Endothelial cell of umbilical vein (primary cell): ENCODE measurements around the gene IZUMO2.

ENCODE experiments used
- CTCF ChIP-seq, 2 donors: IDR thresholded peaks; 1 replicate in 1 of 2; 2 replicates in 1 of 2; pipeline ENCODE4 v1.5.1; 2011; ENCODE audit warnings: low read length in 2 of 2, mild to moderate bottlenecking in 2 of 2, moderate library complexity in 2 of 2, control low read depth in 1 of 2, inconsistent platforms in 1 of 2, low read depth in 1 of 2; ENCODE audit not compliant: insufficient read depth in 1 of 2; ENCODE audit errors: extremely low read depth in 1 of 2
- EZH2 ChIP-seq: IDR thresholded peaks from 2 replicates; pipeline ENCODE4 v1.6.1; 2012; ENCODE audit warnings: borderline replicate concordance, low read depth, mild to moderate bottlenecking, moderate library complexity, low read length, inconsistent platforms; ENCODE audit not compliant: severe bottlenecking
- FOS ChIP-seq: IDR thresholded peaks from 2 replicates; pipeline ENCODE4 v1.6.1; 2011; ENCODE audit warnings: mild to moderate bottlenecking, low read length, moderate library complexity, borderline replicate concordance; ENCODE audit not compliant: insufficient read depth
- MYC ChIP-seq: IDR thresholded peaks from one replicate; pipeline ENCODE4 v1.6.1; 2011; ENCODE audit warnings: mild to moderate bottlenecking, low read depth, low read length
- POLR2A ChIP-seq: IDR thresholded peaks from 2 replicates; pipeline ENCODE4 v1.6.1; 2012; ENCODE audit warnings: low read depth, mild to moderate bottlenecking, control low read depth, low read length
- POLR2AphosphoS5 ChIP-seq: IDR thresholded peaks from 2 replicates; pipeline ENCODE4 v1.6.1; 2012; ENCODE audit warnings: low read depth, mild to moderate bottlenecking, control low read depth, low read length, moderate library complexity; ENCODE audit not compliant: insufficient read depth
- TF ChIP-seq, protein P1 (sequence below): IDR thresholded peaks from 2 replicates; pipeline ENCODE4 v1.6.1; 2011; ENCODE audit not compliant: insufficient read depth, insufficient read length

GRCh38 chr19:50152578-50152977 is 10.5 kb downstream of the IZUMO2 start:
- TF ChIP-seq CTCF (IDR thresholded peaks at IDR 0.05; ENCODE audit: extremely low read depth in 1 of 2, insufficient read depth in 1 of 2, low read depth in 1 of 2, low read length in 2 of 2) (no peak), POLR2A (no peak), EZH2 (no peak), MYC (no peak), POLR2AphosphoS5 (no peak), FOS (no peak)
- TF ChIP-seq, protein P1, sequence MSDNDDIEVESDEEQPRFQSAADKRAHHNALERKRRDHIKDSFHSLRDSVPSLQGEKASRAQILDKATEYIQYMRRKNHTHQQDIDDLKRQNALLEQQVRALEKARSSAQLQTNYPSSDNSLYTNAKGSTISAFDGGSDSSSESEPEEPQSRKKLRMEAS = no peak
